ENCODE data around the gene TMEM203. TPM values are rescaled to one million over a fixed set of nuclear protein-coding genes. Genes with fewer than 3 reads are reported as not detected.
A peak's percentile ranks its signal among the peaks of the same experiment; 100 is the strongest.

The TMEM203 gene
- total RNA-seq, 1 experiment from 2014 or later: 35.5 TPM

GRCh38 chr9:137169896-137170358 is 35.5 kb downstream of the TMEM203 start, which contains the start of gene LRRC26:
Gene LRRC26, minus strand, starts transcription at chr9:137170051. Its CDS starts 108 bp downstream, at chr9:137169943.
- H3K4ac ChIP-seq (ENCODE audit: low read depth, low read length): no peak within 1 kb of the TSS
- H3K23me2 ChIP-seq (ENCODE audit: insufficient read length, low read depth, low read length, poor library complexity, severe bottlenecking): peaks cover 4% of the 10 kb centered on the region
- H3K18ac ChIP-seq (ENCODE audit: insufficient read length, low read depth, low read length): no peak within 1 kb of the TSS
- H4K20me1 ChIP-seq (ENCODE audit: control insufficient read depth, insufficient read depth, insufficient read length): no peaks in the 10 kb centered on the region
- no peak within 1 kb of the TSS for H2BK20ac ChIP-seq (ENCODE audit: low read depth, low read length, poor library complexity, severe bottlenecking)
- Mint-ChIP-seq H3K4me1 (peaks cover 3 to 6% of the 10 kb centered on the region in 2 experiments), H3K4me3 (peak within 1 kb of the TSS; percentile 61 to 80), H3K36me3 (ENCODE audit: insufficient read depth in 1 of 3, low read depth in 3 of 3) (no peaks in the 10 kb centered on the region), H3K9me3 (no peaks in the 10 kb centered on the region), H3K27ac (no peak within 1 kb of the TSS; a peak in 1 of 7 replicates), H3K27me3 (ENCODE audit: low read depth) (peaks cover 86% of the 10 kb centered on the region)
- no peak within 1 kb of the TSS for H2AFZ ChIP-seq (ENCODE audit: low read length)
- no CpG with 5 or more reads among the region's 41 CpGs for WGBS (ENCODE audit: extremely low coverage, insufficient read length, low lambda C conversion rate)
- no peak within 1 kb of the TSS for H3K14ac ChIP-seq (ENCODE audit: insufficient read depth, low read length)
- no peak within 1 kb of the TSS for H2AK5ac ChIP-seq (ENCODE audit: insufficient read length, low read length)
- H3K23ac ChIP-seq (ENCODE audit: insufficient read length, low read depth, low read length): no peak within 1 kb of the TSS
- H3T11ph ChIP-seq (ENCODE audit: low read length): no peak within 1 kb of the TSS
- no peak within 1 kb of the TSS for H2BK12ac ChIP-seq (ENCODE audit: insufficient read length, low read depth, low read length)
- H4K91ac ChIP-seq (ENCODE audit: insufficient read length, low read depth, low read length): no peak within 1 kb of the TSS
- no peak within 1 kb of the TSS for H4K5ac ChIP-seq (ENCODE audit: insufficient read length, low read depth, low read length)
- H4K8ac ChIP-seq (replicated peaks; ENCODE audit: insufficient read length, low read depth, low read length): no peak within 1 kb of the TSS
- H2BK15ac ChIP-seq (ENCODE audit: low read depth, low read length): no peak within 1 kb of the TSS; the same call in 1 of the 2 replicates
- peaks cover 35% of the 10 kb centered on the region; the same call in 1 of the 2 replicates for H3K27me3 ChIP-seq (ENCODE audit: insufficient read depth, low read length)
- H3K9ac ChIP-seq (ENCODE audit: extremely low read depth, insufficient read length, low read length): no peak within 1 kb of the TSS
- no peaks in the 10 kb centered on the region for H3K79me1 ChIP-seq (ENCODE audit: insufficient read depth, low read depth, low read length, poor library complexity, severe bottlenecking)
- no peaks in the 10 kb centered on the region for H3K79me2 ChIP-seq (ENCODE audit: insufficient read depth, low read length)
- DNase-seq: no peak
- no peak within 1 kb of the TSS for H3K56ac ChIP-seq (ENCODE audit: insufficient read length, low read depth, low read length)
- H3K4me2 ChIP-seq (ENCODE audit: insufficient read depth, insufficient read length, low read length): peak within 1 kb of the TSS; percentile 68
- no peak for TF ChIP-seq CTCF (conservative IDR thresholded peaks at IDR 0.05)
- no peaks in the 10 kb centered on the region for H3K9me3 ChIP-seq (ENCODE audit: control insufficient read depth, low read depth, low read length)
- H2BK120ac ChIP-seq (ENCODE audit: low read depth, low read length, poor library complexity, severe bottlenecking): no peak within 1 kb of the TSS
- H3K27ac ChIP-seq (ENCODE audit: insufficient read length, low read depth, low read length): no peak within 1 kb of the TSS
- no peak within 1 kb of the TSS for H2BK5ac ChIP-seq (ENCODE audit: insufficient read length, low read length)
- H3K4me1 ChIP-seq (ENCODE audit: insufficient read depth, low read length): no peaks in the 10 kb centered on the region
